ENCODE data around the gene AQP1.

DNA sequence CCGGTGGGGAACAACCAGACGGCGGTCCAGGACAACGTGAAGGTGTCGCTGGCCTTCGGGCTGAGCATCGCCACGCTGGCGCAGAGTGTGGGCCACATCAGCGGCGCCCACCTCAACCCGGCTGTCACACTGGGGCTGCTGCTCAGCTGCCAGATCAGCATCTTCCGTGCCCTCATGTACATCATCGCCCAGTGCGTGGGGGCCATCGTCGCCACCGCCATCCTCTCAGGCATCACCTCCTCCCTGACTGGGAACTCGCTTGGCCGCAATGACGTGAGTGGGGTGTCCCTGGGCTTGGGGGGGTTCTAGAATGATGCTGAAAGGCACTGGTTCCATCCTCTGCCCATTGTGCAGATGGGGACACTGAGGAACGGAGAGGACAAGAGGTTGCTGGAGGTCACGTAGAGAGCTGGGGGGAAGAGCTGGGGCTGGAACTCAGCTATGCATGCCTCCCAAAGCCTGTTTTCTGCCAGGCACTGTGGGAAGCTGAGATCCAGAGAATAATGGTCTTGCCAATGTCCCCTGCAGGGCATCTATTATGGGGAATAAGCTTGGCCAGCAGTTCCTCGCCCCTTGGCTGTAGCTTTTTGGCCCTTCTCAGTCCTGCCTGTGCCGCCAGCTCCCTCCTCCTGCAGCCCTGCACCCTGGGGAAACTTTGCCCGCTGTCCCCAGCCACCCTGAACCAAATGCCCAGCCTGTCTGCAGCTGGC lies 523 bp downstream of the AQP1 start:
- TF ChIP-seq, protein P1, sequence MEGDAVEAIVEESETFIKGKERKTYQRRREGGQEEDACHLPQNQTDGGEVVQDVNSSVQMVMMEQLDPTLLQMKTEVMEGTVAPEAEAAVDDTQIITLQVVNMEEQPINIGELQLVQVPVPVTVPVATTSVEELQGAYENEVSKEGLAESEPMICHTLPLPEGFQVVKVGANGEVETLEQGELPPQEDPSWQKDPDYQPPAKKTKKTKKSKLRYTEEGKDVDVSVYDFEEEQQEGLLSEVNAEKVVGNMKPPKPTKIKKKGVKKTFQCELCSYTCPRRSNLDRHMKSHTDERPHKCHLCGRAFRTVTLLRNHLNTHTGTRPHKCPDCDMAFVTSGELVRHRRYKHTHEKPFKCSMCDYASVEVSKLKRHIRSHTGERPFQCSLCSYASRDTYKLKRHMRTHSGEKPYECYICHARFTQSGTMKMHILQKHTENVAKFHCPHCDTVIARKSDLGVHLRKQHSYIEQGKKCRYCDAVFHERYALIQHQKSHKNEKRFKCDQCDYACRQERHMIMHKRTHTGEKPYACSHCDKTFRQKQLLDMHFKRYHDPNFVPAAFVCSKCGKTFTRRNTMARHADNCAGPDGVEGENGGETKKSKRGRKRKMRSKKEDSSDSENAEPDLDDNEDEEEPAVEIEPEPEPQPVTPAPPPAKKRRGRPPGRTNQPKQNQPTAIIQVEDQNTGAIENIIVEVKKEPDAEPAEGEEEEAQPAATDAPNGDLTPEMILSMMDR (IDR thresholded peaks at IDR 0.05), result no peak
- TF ChIP-seq POLR2A (IDR thresholded peaks at IDR 0.05), result no peak
